Fibroblast of mammary gland (primary cell): ENCODE data around the gene MAP2K6.

Experiments used
- DNase-seq: peaks from one replicate; pipeline ENCODE4 v3.0.0-alpha.2; 2010; ENCODE audit warnings: low read depth
- H3K4me3 ChIP-seq: 2 replicates; pipeline ENCODE4 v1.5.1; 2011; ENCODE audit warnings: low read depth, mild to moderate bottlenecking, low read length, moderate library complexity; ENCODE audit not compliant: control insufficient read depth
- TF ChIP-seq, protein P1 (sequence below): conservative IDR thresholded peaks from 2 replicates; pipeline ENCODE4 v1.5.1; 2011; ENCODE audit warnings: low read depth, low read length, inconsistent platforms; ENCODE audit not compliant: control insufficient read depth, insufficient read depth

The MAP2K6 gene

DNA sequence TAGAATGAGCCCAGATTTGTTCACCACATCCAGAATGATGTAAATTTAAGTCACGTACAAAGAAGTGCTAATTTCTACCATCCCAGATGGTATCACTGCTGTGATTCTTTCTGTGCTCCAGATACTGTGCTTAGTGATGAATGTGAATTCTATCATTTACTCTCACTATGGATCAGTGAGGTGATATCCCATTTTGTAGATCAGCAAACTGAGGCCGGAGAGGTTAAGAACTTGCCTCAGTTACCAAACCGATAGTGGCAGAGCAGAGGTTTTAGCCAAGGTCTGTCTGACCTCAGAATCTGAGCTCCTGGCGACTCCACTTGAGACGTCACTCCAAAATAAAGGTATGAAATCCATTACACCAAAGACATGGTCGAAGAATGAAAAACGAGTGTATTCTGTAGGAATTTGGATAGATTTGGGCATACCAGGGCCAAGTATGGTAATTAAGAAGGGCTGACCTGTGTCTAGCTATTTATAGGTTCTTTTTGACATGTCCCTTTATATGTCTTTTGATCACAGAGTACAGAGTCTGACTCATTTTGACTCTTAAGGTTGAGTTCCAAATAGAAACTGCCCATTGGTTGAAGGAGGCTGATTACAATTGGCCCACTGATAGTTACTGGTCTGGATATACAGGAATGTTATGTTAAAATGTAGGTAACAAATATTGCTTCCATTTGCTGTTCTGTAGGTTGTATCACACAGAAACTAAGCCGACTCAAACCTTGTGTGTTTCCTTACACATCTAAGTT is 10.0 kb downstream of the MAP2K6 start:
- no peak for DNase-seq
- TF ChIP-seq, protein P1, sequence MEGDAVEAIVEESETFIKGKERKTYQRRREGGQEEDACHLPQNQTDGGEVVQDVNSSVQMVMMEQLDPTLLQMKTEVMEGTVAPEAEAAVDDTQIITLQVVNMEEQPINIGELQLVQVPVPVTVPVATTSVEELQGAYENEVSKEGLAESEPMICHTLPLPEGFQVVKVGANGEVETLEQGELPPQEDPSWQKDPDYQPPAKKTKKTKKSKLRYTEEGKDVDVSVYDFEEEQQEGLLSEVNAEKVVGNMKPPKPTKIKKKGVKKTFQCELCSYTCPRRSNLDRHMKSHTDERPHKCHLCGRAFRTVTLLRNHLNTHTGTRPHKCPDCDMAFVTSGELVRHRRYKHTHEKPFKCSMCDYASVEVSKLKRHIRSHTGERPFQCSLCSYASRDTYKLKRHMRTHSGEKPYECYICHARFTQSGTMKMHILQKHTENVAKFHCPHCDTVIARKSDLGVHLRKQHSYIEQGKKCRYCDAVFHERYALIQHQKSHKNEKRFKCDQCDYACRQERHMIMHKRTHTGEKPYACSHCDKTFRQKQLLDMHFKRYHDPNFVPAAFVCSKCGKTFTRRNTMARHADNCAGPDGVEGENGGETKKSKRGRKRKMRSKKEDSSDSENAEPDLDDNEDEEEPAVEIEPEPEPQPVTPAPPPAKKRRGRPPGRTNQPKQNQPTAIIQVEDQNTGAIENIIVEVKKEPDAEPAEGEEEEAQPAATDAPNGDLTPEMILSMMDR: no peak

DNA sequence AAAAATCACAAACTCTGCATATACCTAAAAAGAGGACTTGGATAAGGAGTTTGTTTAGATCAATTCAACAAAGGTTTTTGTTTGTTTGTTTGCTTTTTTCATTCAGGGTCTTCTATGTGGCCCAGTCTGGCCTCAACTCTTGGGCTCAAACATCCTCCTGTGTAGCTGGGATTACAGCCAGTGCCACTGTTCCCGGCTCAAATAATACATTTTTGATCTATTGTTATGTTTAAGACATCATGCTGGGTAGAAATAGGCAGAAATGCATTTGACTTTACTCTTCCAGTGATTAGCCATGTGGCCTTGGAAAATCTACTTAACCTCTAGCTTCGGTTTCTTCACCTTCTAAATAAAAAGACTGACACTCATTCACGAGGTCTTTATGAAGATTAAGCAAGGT is 11.5 kb downstream of the MAP2K6 start:
- TF ChIP-seq, protein P1: no peak
- DNase-seq: no peak
- no peak overlapping the region for H3K4me3 ChIP-seq

More for the DNA sequence above, 10.0 kb downstream of the MAP2K6 start:
- H3K4me3 ChIP-seq: no peak overlapping the region

DNA sequence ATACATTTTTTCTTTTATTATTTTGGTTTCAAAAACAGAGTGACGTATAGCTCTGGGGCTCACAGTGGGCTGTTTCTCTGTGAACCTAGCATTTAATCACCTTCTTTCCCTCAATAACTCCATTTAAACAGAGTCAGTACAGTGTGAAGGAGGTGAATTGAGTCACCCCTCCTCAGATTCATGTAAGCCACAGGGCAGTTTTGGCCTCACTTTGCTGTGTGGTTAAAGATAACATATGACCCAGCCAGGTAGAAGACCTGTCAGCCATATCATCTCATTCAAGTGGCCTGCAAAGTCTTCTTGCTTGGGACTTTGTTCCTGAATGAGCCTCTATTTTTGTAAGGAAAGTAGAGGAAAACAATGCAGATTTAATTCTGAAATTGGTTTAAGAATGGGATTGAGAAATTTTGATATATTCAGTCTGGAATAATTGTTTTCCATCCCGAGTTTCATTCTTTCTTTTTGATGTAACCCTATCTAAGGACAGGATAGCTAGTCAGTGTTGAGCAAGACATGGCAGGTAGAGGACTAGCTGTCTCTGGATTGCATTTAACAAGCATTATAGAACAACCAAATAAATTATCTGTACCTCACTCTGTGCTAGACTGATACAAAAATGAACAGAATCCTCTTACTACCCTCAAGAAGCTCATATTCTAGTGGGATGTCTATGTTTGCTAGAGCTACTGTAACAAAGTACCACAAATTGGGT is 13.1 kb downstream of the MAP2K6 start:
- TF ChIP-seq, protein P1: no peak
- no peak overlapping the region for H3K4me3 ChIP-seq
- no peak for DNase-seq

DNA sequence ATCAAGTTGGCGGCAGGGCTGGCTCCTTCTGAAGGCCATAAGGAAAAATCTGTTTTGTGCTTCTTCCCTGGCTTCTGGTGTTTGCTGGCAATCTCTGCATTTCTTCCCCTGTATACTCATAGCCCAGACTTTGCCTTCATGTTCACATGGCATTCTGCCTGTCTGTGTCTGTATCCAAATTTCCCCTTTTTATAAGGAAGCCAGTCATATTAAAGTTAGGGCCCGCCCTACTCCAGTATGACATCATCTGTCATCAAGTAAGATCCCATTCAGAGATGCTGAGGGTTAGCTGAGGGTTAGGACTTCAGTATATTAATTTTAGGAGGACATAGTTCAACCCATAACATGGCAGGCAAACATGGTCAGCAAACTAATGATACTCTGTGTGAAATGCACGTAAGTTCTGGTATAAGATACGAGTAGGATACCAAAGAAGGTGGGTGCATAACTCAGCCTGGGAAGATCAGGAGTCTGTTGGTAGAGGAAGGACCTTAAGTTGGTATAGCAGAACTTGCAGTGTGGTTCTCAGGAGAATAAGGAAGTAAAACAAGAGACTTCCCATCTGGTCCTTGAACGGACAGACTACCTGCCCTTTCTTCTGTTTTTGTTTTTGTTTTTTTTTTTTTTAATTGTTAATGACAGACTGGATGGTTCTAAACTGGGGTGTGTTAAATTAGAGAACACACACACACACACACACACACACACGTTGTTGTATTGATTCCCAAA is 13.9 kb downstream of the MAP2K6 start:
- TF ChIP-seq, protein P1: no peak
- no peak overlapping the region for H3K4me3 ChIP-seq
- DNase-seq: no peak

DNA sequence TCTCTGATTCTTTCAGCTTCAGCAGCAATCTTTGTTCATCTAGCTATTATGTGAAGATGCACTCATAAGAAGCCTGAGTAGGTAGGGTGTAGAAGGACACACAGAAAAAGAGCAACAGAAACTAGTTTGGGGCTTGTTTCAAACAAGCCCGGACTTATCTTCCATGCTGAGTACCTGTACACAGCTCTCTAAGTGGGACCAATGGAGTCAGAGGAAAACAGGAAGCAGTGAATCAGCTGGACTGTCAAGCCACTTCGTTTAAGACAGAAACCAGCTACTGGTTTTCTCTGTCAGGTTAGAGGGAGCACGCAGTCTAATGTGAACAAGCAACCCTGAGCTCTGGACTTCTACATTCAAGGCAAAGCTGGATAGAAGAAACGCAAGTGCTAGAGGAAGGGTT is 16.0 kb downstream of the MAP2K6 start:
- DNase-seq: no peak
- TF ChIP-seq, protein P1: no peak
- H3K4me3 ChIP-seq: no peak overlapping the region

DNA sequence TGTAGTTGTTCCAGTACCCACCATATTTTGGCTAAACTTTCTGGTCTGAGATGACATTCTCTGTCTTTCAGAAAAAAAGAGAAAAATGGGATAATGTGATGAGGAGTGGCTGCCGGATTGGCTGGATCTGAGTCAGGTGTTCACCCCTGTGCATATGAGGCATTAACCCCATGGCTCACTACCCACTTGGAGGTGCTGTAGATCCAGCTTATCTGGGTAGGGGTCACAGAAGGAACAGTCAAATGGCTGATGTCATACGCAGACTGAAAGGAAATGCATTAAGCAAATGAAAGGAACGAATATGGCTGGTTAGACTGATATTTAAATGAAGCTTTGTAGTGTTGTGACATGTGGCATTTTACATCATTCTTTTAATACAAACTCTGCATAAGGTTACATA is 17.3 kb downstream of the MAP2K6 start:
- TF ChIP-seq, protein P1: no peak
- DNase-seq: no peak

More for the DNA sequence above, 17.3 kb downstream of the MAP2K6 start:
- H3K4me3 ChIP-seq: no peak overlapping the region
